ENCODE data around the gene PGA3. TPM values are rescaled to one million over a fixed set of nuclear protein-coding genes. Genes with fewer than 3 reads are reported as not detected.
A peak's percentile ranks its signal among the peaks of the same experiment; 100 is the strongest.

The PGA3 gene
- total and polyA plus RNA-seq, 3 donors from 2014 or later: 0.31 to 1.7 (median 1.7) TPM

- Histone ChIP-seq H3K4me3 (no peak overlapping the region), H3K9me3 (no peaks in the 10 kb centered on the region), H3K27ac (no peak overlapping the region), H3K4me1 (no peaks in the 10 kb centered on the region), H3K36me3 (ENCODE audit: low read depth, missing control alignments) (no peaks in the 10 kb centered on the region), H3K27me3 (no peaks in the 10 kb centered on the region)
- TF ChIP-seq CTCF (IDR thresholded peaks at IDR 0.05): no peak
- TF ChIP-seq POLR2A (IDR thresholded peaks at IDR 0.05): no peak
- 93 to 96% methylated on average over 4 of the region's 4 CpGs for WGBS, 2 donors
- DNase-seq: no peak
- intact Hi-C loops (cut with DNase I; ENCODE audit: low total_unique reads): no loop called here
These were observed 21.8 kb upstream of the PGA3 start for GRCh38 chr11:61181489-61181888.

DNA sequence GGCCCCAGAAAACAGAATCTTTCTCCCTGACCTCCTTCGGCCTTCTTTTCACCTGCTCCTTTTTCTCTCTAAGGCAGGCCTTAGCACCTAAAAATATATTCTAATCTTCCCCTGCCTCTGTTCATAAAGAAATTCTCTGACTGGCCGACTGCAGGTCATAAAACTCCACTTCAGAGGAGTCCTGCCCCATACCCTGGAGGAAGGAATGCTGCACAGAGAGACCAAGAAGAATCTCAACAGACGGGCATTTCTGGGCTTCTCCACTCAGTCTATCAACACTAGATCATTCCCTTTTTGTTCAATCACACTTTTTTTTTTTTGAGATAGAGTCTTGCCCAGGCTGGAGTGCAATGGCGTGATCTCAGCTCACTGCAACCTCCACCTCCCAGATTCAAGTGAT is 19.7 kb upstream of the PGA3 start:
- WGBS, 2 donors: 90 to 94% methylated on average over 4 of the region's 4 CpGs
- no peak overlapping the region for H3K4me3 ChIP-seq
- H3K27me3 ChIP-seq: no peaks in the 10 kb centered on the region
- DNase-seq: no peak
- no peaks in the 10 kb centered on the region for H3K4me1 ChIP-seq
- no peaks in the 10 kb centered on the region for H3K9me3 ChIP-seq
- H3K36me3 ChIP-seq (ENCODE audit: low read depth, missing control alignments): no peaks in the 10 kb centered on the region
- no peak overlapping the region for H3K27ac ChIP-seq
- TF ChIP-seq CTCF (IDR thresholded peaks at IDR 0.05): no peak
- TF ChIP-seq POLR2A (IDR thresholded peaks at IDR 0.05): no peak
- intact Hi-C loops (cut with DNase I; ENCODE audit: low total_unique reads): no loop called here

- no peak for TF ChIP-seq POLR2A (IDR thresholded peaks at IDR 0.05)
- no peak for TF ChIP-seq CTCF (IDR thresholded peaks at IDR 0.05)
- H3K4me3 ChIP-seq: no peak overlapping the region
- no peaks in the 10 kb centered on the region for H3K4me1 ChIP-seq
- intact Hi-C loops (cut with DNase I; ENCODE audit: low total_unique reads): no loop called here
- no peaks in the 10 kb centered on the region for H3K9me3 ChIP-seq
- no peak overlapping the region for H3K27ac ChIP-seq
- no peaks in the 10 kb centered on the region for H3K27me3 ChIP-seq
- WGBS, 2 donors: 64 to 67% methylated on average over 8 of the region's 8 CpGs
- H3K36me3 ChIP-seq (ENCODE audit: low read depth, missing control alignments): no peaks in the 10 kb centered on the region
- no peak for DNase-seq
These were observed 16.8 kb upstream of the PGA3 start for GRCh38 chr11:61186504-61186903.

DNA sequence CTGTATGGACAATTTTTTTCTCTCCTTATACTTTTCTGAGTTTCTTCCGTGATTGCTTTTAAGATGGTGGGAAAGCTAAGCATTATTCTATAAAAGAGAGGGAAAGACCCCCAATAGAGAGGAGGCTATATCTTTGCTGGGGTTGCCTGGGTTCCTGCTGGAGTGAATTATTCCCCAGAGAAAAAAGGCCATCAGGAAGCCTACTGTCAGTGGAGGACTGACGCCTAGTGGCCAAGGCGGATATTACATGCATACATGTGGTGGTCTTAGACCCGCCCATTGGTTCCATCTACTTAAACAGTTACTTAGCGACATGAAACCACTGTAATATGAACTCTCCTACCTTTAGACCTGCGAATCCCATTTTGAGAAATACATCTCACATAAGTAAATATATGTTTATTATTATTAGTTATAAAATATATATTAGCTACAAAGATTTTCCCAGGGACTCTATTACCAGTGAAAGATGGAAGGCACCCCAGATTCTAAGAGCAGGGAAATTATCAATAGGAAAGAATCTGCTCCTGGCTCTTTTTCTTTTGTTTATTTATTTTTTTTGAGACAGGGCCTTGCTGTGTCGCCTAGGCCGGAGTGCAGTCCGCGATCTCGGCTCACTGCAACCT is 15.7 kb upstream of the PGA3 start:
- WGBS, 2 donors: 27 to 40% methylated on average over 11 of the region's 11 CpGs
- DNase-seq: peak; percentile 93
- Histone ChIP-seq H3K27ac (no peak overlapping the region), H3K4me3 (peak overlapping the region in 1 of 2 donors; percentile 8), H3K36me3 (ENCODE audit: low read depth, missing control alignments) (no peaks in the 10 kb centered on the region), H3K27me3 (no peaks in the 10 kb centered on the region), H3K9me3 (no peaks in the 10 kb centered on the region), H3K4me1 (no peaks in the 10 kb centered on the region)
- TF ChIP-seq CTCF (IDR thresholded peaks at IDR 0.05) (peak; percentile 84 to 98 (median 86)), POLR2A (IDR thresholded peaks at IDR 0.05) (no peak)
- intact Hi-C loops (cut with DNase I; ENCODE audit: low total_unique reads): no loop called here

DNA sequence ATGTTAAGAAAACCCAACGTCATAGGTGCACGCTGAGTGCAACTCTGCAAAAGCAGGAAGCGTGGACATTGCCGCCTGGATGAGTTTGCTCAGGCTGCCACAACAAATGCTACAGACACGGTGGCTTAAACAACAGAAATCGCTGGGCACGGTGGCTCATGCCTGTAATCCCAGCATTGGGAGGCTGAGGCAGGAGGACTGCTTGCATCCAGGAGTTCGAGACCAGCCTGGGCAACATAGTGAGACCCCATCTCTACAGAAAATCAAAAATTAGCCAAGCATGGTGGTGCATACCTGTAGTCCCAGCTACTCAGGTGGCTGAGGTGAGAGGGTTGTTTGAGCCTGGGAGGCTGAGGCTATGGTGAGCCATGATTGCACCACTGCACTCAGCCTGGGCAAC is 13.4 kb upstream of the PGA3 start:
- intact Hi-C loops (cut with DNase I; ENCODE audit: low total_unique reads): no loop called here
- DNase-seq: no peak
- TF ChIP-seq CTCF (IDR thresholded peaks at IDR 0.05): no peak
- no peak for TF ChIP-seq POLR2A (IDR thresholded peaks at IDR 0.05)
- Histone ChIP-seq H3K27ac (no peak overlapping the region), H3K4me1 (no peaks in the 10 kb centered on the region), H3K4me3 (no peak overlapping the region), H3K9me3 (no peaks in the 10 kb centered on the region), H3K27me3 (no peaks in the 10 kb centered on the region), H3K36me3 (ENCODE audit: low read depth, missing control alignments) (no peaks in the 10 kb centered on the region)
- 89 to 92% methylated on average over 8 of the region's 8 CpGs for WGBS, 2 donors

Measured in testis (tissue), 3 donors.